HepG2 (cell line): Measurements from ENCODE around the gene RAB27B. TPM values are rescaled to one million over a fixed set of nuclear protein-coding genes. Genes with fewer than 3 reads are reported as not detected.

Experiments used
- ATAC-seq: fragments of 200-7000 bp; cut with Tn5 transposase; 3 replicates; pipeline ENCODE4 v1.9.1; 2020; ENCODE audit warnings: mild to moderate bottlenecking, moderate library complexity
- BruUV-seq: library from RNA; stranded (reverse); fragments of 400-500 nt; replicated peaks from 2 replicates; lab custom pipeline; 2021; lab: Mats Ljungman, UMichigan
- CTCF ChIA-PET: fragments of 300-600 bp; formaldehyde crosslinking; extraction: SDS; loops from one replicate; lab custom pipeline; 2021; ENCODE audit warnings: low total read pairs, inconsistent platforms, low intra/inter-chr PET ratio; lab: Yijun Ruan, JAX
- POLR2A ChIA-PET: fragments of 350-600 bp; sonication (Branson Sonifier 250); formaldehyde crosslinking; loops from one replicate; lab custom pipeline; 2020; ENCODE audit warnings: antibody characterized with exemption, inconsistent platforms; lab: Yijun Ruan, JAX
- DNase-seq: peaks from one replicate; pipeline ENCODE4 v3.0.0-alpha.2; 2015; ENCODE audit warnings: low spot score
- FAIRE-seq: peaks from 3 replicates; lab custom pipeline; 2011; peaks lifted over from hg19 to GRCh38; lab: Jason Lieb, UNC
- H2AFZ ChIP-seq: one replicate; pipeline ENCODE4 v1.6.1; 2011; ENCODE audit warnings: low read length, inconsistent platforms
- H3K27ac ChIP-seq: fragments of 300-600 bp; 3 replicates; pipeline ENCODE4 v1.8.0; 2011; ENCODE audit warnings: mixed run types, mild to moderate bottlenecking, mixed read lengths, low read length, inconsistent platforms; ENCODE audit not compliant: insufficient read depth; ENCODE audit errors: extremely low read length
- H3K27me3 ChIP-seq, 2 experiments: fragments of 200-600 bp in 1 of 2; 2 replicates in 1 of 2; 3 replicates in 1 of 2; pipeline versions ENCODE4 v1.6.0 to v1.8.0; 2011; ENCODE audit warnings: low read length in 2 of 2, mild to moderate bottlenecking in 2 of 2, moderate library complexity in 2 of 2, inconsistent platforms in 1 of 2; ENCODE audit not compliant: insufficient read depth in 2 of 2, control insufficient read depth in 1 of 2
- H3K36me3 ChIP-seq, 2 experiments: fragments of 200-600 bp in 1 of 2; replicated peaks in 1 of 2; 2 replicates in 1 of 2; 3 replicates in 1 of 2; pipeline versions ENCODE4 v1.5.1 to v1.8.0; 2011; ENCODE audit warnings: low read length in 2 of 2, inconsistent platforms in 1 of 2; ENCODE audit not compliant: insufficient read depth in 2 of 2, control insufficient read depth in 1 of 2
- H3K4me1 ChIP-seq: 2 replicates; pipeline ENCODE4 v1.5.1; 2012; ENCODE audit warnings: low read length, inconsistent platforms; ENCODE audit not compliant: insufficient read depth
- H3K4me2 ChIP-seq: 2 replicates; pipeline ENCODE4 v1.6.0; 2011; ENCODE audit warnings: low read depth, low read length, inconsistent platforms
- H3K4me3 ChIP-seq, 3 experiments: fragments of 200-600 bp in 1 of 3; sonication (generic), shearing (Covaris generic) in 1 of 3; replicated peaks in 1 of 3; 2 replicates each; pipeline ENCODE4 v1.5.1; 2011 to 2016; ENCODE audit warnings: low read length in 3 of 3, inconsistent platforms in 2 of 3, low read depth in 2 of 3, mild to moderate bottlenecking in 2 of 3, control low read depth in 1 of 3, mixed read lengths in 1 of 3; ENCODE audit not compliant: insufficient read depth in 1 of 3
- H3K79me2 ChIP-seq: one replicate; pipeline ENCODE4 v1.6.1; 2011; ENCODE audit warnings: low read length, inconsistent platforms; ENCODE audit not compliant: insufficient read depth
- H3K9ac ChIP-seq: 2 replicates; pipeline ENCODE4 v1.6.0; 2011; ENCODE audit warnings: mild to moderate bottlenecking, low read depth, low read length, inconsistent platforms; ENCODE audit not compliant: insufficient read depth
- H3K9me3 ChIP-seq: 2 replicates; pipeline ENCODE4 v1.5.1; 2012; ENCODE audit warnings: mild to moderate bottlenecking, low read length
- H4K20me1 ChIP-seq: 2 replicates; pipeline ENCODE4 v1.6.0; 2011; ENCODE audit warnings: inconsistent platforms, mild to moderate bottlenecking, low read length, moderate library complexity; ENCODE audit not compliant: insufficient read depth
- ATF4 ChIP-seq, 2 experiments: fragments of 450-650 bp in 1 of 2; sonication (generic) in 1 of 2; formaldehyde crosslinking; IDR thresholded peaks; 2 replicates each; pipeline versions ENCODE4 v1.5.0 to v1.8.0; 2020 to 2022; ENCODE audit warnings: mild to moderate bottlenecking in 1 of 2, missing genetic modification reagents in 1 of 2
- FOXJ3 ChIP-seq: sonication (generic); formaldehyde crosslinking; IDR thresholded peaks from 2 replicates; pipeline ENCODE4 v1.4.0; 2020; ENCODE audit warnings: missing genetic modification reagents, mild to moderate bottlenecking, borderline replicate concordance
- HDAC1 ChIP-seq: sonication (generic); formaldehyde crosslinking; IDR thresholded peaks from 2 replicates; pipeline ENCODE4 v1.5.1; 2020; ENCODE audit warnings: mild to moderate bottlenecking, missing genetic modification reagents
- HNF4A ChIP-seq: sonication (generic); formaldehyde crosslinking; IDR thresholded peaks from 2 replicates; pipeline ENCODE4 v1.4.0; 2020; ENCODE audit warnings: missing genetic modification reagents
- HOXA9 ChIP-seq: sonication (generic); formaldehyde crosslinking; IDR thresholded peaks from 2 replicates; pipeline ENCODE4 v1.8.1; 2022; ENCODE audit warnings: missing genetic modification reagents, mild to moderate bottlenecking, moderate library complexity, borderline replicate concordance
- JUNB ChIP-seq: sonication (generic); formaldehyde crosslinking; IDR thresholded peaks from 2 replicates; pipeline ENCODE4 v1.8.0; 2022; ENCODE audit warnings: missing genetic modification reagents, mild to moderate bottlenecking, borderline replicate concordance
- ONECUT2 ChIP-seq: sonication (generic); formaldehyde crosslinking; IDR thresholded peaks from 2 replicates; pipeline ENCODE4 v1.4.0; 2020; ENCODE audit warnings: missing genetic modification reagents
- SP2 ChIP-seq: sonication (generic); formaldehyde crosslinking; IDR thresholded peaks from 2 replicates; pipeline ENCODE4 v1.5.1; 2020; ENCODE audit warnings: mild to moderate bottlenecking, missing genetic modification reagents
- THAP11 ChIP-seq: IDR thresholded peaks from 2 replicates; pipeline ENCODE4 v1.6.1; 2016; ENCODE audit warnings: missing biosample characterization, missing genetic modification reagents
- ZNF3 ChIP-seq: IDR thresholded peaks from 2 replicates; pipeline ENCODE4 v1.7.0; 2017; ENCODE audit warnings: inconsistent platforms
- ZNF550 ChIP-seq: sonication (generic); formaldehyde crosslinking; IDR thresholded peaks from 2 replicates; pipeline ENCODE4 v1.4.0; 2020; ENCODE audit warnings: mild to moderate bottlenecking, missing genetic modification reagents, borderline replicate concordance
- ZNF710 ChIP-seq: sonication (generic); formaldehyde crosslinking; IDR thresholded peaks from 2 replicates; pipeline ENCODE4 v1.5.0; 2020; ENCODE audit warnings: mild to moderate bottlenecking, missing genetic modification reagents, borderline replicate concordance
- ZSCAN25 ChIP-seq: sonication (generic); formaldehyde crosslinking; IDR thresholded peaks from 2 replicates; pipeline ENCODE4 v1.8.0; 2022; ENCODE audit warnings: mild to moderate bottlenecking, missing genetic modification reagents
- WGBS: methylation state at CpG from one replicate; pipeline ENCODE4 v1.1.6; 2017; ENCODE audit warnings: low lambda C conversion rate; 5-methylcytosine and 5-hydroxymethylcytosine counted together
- in situ Hi-C: cut with HindIII; loops from 2 replicates; pipeline ENCODE4 v1.10.0; 2017; ENCODE audit warnings: low pct_unique_long_range_greater_than_20kb; ENCODE audit not compliant: extremely low pct_ligation_motif_present
- intact Hi-C: fragments of 100-400 bp; cut with micrococcal nuclease; formaldehyde crosslinking; loops from one replicate; pipeline ENCODE4 v1.10.0; 2022; ENCODE audit not compliant: unreplicated experiment
- polyA plus RNA-seq, 8 experiments: library from polyadenylated mRNA; depleted of rRNA in 3 of 8; stranded (reverse) in 7 of 8; unstranded in 1 of 8; fragments of >200 nt; fragmentation: Illumina TruSeq in 4 of 8; extraction: Trizol in 4 of 8; gene quantifications; 2 replicates each; pipeline versions ENCODE4 v1.2.1 to v1.2.3, GENCODE V29; 2011 to 2016; ENCODE audit warnings: low read depth in 4 of 8, missing spikeins in 1 of 8, mixed read lengths in 1 of 8; ENCODE audit not compliant: insufficient read depth in 1 of 8
- total RNA-seq, 5 experiments: library from RNA; depleted of rRNA; stranded (reverse); fragments of >200 nt; fragmentation: Illumina TruSeq; extraction: Trizol; gene quantifications; 2 replicates each; pipeline ENCODE4 v1.2.3, GENCODE V29; 2016; ENCODE audit warnings: low read depth in 1 of 5
- TF ChIP-seq, protein P1 (sequence below): IDR thresholded peaks from 2 replicates; pipeline ENCODE4 v1.6.1; 2018; ENCODE audit warnings: missing genetic modification reagents
- TF ChIP-seq, protein P2 (sequence below): sonication (generic); formaldehyde crosslinking; IDR thresholded peaks from 2 replicates; pipeline ENCODE4 v1.9.0; 2022; ENCODE audit warnings: missing genetic modification reagents, mild to moderate bottlenecking, borderline replicate concordance
- TF ChIP-seq, protein P3 (sequence below): sonication (generic); formaldehyde crosslinking; IDR thresholded peaks from 2 replicates; pipeline ENCODE4 v1.4.0; 2020; ENCODE audit warnings: missing genetic modification reagents

RAB27B gene
- total and polyA plus RNA-seq, 2 of the 13 experiments (the other 11 are each of a cell fraction or from before 2014, with no cell fraction given) = not detected

DNA sequence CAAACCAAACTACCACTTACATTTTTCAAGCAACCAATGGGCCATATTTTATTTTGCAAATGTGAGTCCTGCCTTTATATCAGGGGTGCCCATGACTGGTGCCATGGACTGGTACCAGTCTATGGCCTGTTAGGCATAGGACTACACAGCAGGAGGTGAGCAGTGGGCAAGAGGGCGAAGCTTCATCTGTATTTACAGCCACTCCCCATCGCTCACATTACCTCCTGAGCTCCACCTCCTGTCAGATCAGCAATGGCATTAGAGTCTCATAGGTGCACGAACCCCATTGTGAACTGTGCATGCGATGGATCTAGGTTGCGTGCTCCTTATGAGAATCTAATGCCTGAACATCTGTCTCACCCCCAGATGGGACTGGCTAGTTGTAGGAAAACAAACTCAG lies 77.4 kb downstream of the RAB27B start (continued):
- TF ChIP-seq ZNF710 (CRISPR knock-in tag) (no peak), FOXJ3 (CRISPR knock-in tag) (no peak), JUNB (no peak), HNF4A (CRISPR knock-in tag) (no peak), ONECUT2 (CRISPR knock-in tag) (no peak)
- TF ChIP-seq, protein P1, sequence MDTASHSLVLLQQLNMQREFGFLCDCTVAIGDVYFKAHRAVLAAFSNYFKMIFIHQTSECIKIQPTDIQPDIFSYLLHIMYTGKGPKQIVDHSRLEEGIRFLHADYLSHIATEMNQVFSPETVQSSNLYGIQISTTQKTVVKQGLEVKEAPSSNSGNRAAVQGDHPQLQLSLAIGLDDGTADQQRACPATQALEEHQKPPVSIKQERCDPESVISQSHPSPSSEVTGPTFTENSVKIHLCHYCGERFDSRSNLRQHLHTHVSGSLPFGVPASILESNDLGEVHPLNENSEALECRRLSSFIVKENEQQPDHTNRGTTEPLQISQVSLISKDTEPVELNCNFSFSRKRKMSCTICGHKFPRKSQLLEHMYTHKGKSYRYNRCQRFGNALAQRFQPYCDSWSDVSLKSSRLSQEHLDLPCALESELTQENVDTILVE = no peak

DNA sequence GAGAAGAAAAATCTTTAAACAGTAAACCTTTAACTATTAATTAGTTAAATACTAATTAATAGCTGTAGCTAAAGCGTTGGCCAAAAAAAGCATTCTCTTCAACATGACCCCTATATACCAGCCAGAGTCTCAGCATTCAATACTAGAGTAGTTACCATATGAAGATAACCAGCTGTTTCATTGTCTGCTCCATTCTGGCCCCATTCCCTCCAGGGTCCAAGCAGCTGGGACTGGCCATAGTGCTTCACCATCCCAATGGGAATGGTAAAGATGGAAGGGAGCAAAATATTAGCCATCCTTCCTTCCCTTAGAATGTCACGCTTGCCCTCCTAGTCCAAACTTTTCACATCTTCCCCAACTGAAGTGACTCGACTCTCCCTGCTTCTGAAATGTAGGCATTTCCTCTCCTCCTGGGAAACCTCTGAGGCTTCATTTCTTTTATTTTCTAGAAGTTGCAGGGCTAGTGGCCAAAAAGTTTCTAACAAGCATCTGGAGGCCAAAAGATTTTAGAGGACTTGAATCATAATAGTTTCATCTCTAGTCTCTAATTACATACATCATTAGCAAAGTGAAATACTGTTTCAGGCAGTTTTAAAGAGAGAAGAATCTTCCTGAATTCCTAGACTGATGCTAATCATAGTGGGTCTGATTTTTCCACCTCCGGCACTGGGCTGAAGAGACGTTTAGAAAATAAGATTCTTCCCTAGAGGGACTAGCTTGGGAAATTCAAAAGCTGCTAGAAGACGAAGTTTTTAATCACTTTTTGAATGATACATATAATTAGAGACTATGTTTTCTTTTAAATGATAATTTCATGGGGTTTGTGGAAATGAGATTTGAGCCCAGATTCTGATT lies 78.3 kb downstream of the RAB27B start:
- ChIA-PET POLR2A (no interaction called here), CTCF (no interaction called here)
- FAIRE-seq (no peak), ATAC-seq (no peak), DNase-seq (no peak)
- Histone ChIP-seq H4K20me1 (no peaks in the 10 kb centered on the region), H3K27me3 (no peaks in the 10 kb centered on the region; a peak in 1 of 5 replicates), H3K9ac (no peak overlapping the region), H2AFZ (no peak overlapping the region), H3K4me3 (no peak overlapping the region), H3K36me3 (no peaks in the 10 kb centered on the region), H3K27ac (no peak overlapping the region), H3K9me3 (no peaks in the 10 kb centered on the region), H3K4me2 (no peak overlapping the region), H3K4me1 (peaks cover 14% of the 10 kb centered on the region), H3K79me2 (no peaks in the 10 kb centered on the region)
- BruUV-seq = no TSS peak
- 91% methylated on average over 5 of the region's 6 CpGs for WGBS
- intact Hi-C loops = no loop called here
- in situ Hi-C loops = no loop called here
- TF ChIP-seq, protein P2, sequence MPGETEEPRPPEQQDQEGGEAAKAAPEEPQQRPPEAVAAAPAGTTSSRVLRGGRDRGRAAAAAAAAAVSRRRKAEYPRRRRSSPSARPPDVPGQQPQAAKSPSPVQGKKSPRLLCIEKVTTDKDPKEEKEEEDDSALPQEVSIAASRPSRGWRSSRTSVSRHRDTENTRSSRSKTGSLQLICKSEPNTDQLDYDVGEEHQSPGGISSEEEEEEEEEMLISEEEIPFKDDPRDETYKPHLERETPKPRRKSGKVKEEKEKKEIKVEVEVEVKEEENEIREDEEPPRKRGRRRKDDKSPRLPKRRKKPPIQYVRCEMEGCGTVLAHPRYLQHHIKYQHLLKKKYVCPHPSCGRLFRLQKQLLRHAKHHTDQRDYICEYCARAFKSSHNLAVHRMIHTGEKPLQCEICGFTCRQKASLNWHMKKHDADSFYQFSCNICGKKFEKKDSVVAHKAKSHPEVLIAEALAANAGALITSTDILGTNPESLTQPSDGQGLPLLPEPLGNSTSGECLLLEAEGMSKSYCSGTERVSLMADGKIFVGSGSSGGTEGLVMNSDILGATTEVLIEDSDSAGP (CRISPR knock-in tag) = no peak
- TF ChIP-seq THAP11 (no peak), HOXA9 (no peak), ZNF550 (no peak), HDAC1 (CRISPR knock-in tag) (no peak), ZNF3 (no peak), ATF4 (CRISPR knock-in tag; IDR thresholded peaks at IDR 0.05) (no peak), ZSCAN25 (CRISPR knock-in tag) (no peak), SP2 (CRISPR knock-in tag) (no peak)
- TF ChIP-seq, protein P3, sequence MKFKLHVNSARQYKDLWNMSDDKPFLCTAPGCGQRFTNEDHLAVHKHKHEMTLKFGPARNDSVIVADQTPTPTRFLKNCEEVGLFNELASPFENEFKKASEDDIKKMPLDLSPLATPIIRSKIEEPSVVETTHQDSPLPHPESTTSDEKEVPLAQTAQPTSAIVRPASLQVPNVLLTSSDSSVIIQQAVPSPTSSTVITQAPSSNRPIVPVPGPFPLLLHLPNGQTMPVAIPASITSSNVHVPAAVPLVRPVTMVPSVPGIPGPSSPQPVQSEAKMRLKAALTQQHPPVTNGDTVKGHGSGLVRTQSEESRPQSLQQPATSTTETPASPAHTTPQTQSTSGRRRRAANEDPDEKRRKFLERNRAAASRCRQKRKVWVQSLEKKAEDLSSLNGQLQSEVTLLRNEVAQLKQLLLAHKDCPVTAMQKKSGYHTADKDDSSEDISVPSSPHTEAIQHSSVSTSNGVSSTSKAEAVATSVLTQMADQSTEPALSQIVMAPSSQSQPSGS (CRISPR knock-in tag) = no peak
